ENCODE data around the gene IL21.

- TF ChIP-seq, protein P1, sequence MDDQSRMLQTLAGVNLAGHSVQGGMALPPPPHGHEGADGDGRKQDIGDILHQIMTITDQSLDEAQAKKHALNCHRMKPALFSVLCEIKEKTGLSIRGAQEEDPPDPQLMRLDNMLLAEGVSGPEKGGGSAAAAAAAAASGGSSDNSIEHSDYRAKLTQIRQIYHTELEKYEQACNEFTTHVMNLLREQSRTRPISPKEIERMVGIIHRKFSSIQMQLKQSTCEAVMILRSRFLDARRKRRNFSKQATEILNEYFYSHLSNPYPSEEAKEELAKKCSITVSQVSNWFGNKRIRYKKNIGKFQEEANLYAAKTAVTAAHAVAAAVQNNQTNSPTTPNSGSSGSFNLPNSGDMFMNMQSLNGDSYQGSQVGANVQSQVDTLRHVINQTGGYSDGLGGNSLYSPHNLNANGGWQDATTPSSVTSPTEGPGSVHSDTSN (IDR thresholded peaks at IDR 0.05) = no peak
- TF ChIP-seq GABPA (IDR thresholded peaks at IDR 0.05; ENCODE audit: low read depth) (no peak), CHD2 (IDR thresholded peaks at IDR 0.05; ENCODE audit: low read length, partially characterized antibody) (no peak), POLR2AphosphoS5 (IDR thresholded peaks at IDR 0.05; ENCODE audit: low read depth, low read length) (no peak), RXRA (IDR thresholded peaks at IDR 0.05; ENCODE audit: borderline replicate concordance, low read depth) (no peak)
- TF ChIP-seq, protein P2, sequence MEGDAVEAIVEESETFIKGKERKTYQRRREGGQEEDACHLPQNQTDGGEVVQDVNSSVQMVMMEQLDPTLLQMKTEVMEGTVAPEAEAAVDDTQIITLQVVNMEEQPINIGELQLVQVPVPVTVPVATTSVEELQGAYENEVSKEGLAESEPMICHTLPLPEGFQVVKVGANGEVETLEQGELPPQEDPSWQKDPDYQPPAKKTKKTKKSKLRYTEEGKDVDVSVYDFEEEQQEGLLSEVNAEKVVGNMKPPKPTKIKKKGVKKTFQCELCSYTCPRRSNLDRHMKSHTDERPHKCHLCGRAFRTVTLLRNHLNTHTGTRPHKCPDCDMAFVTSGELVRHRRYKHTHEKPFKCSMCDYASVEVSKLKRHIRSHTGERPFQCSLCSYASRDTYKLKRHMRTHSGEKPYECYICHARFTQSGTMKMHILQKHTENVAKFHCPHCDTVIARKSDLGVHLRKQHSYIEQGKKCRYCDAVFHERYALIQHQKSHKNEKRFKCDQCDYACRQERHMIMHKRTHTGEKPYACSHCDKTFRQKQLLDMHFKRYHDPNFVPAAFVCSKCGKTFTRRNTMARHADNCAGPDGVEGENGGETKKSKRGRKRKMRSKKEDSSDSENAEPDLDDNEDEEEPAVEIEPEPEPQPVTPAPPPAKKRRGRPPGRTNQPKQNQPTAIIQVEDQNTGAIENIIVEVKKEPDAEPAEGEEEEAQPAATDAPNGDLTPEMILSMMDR (IDR thresholded peaks at IDR 0.05) = no peak
- TF ChIP-seq, protein P3, sequence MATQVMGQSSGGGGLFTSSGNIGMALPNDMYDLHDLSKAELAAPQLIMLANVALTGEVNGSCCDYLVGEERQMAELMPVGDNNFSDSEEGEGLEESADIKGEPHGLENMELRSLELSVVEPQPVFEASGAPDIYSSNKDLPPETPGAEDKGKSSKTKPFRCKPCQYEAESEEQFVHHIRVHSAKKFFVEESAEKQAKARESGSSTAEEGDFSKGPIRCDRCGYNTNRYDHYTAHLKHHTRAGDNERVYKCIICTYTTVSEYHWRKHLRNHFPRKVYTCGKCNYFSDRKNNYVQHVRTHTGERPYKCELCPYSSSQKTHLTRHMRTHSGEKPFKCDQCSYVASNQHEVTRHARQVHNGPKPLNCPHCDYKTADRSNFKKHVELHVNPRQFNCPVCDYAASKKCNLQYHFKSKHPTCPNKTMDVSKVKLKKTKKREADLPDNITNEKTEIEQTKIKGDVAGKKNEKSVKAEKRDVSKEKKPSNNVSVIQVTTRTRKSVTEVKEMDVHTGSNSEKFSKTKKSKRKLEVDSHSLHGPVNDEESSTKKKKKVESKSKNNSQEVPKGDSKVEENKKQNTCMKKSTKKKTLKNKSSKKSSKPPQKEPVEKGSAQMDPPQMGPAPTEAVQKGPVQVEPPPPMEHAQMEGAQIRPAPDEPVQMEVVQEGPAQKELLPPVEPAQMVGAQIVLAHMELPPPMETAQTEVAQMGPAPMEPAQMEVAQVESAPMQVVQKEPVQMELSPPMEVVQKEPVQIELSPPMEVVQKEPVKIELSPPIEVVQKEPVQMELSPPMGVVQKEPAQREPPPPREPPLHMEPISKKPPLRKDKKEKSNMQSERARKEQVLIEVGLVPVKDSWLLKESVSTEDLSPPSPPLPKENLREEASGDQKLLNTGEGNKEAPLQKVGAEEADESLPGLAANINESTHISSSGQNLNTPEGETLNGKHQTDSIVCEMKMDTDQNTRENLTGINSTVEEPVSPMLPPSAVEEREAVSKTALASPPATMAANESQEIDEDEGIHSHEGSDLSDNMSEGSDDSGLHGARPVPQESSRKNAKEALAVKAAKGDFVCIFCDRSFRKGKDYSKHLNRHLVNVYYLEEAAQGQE (IDR thresholded peaks at IDR 0.05; ENCODE audit: low read depth, low read length) = no peak
Observed at GRCh38 chr4:122633211-122633610, 12.3 kb upstream of the IL21 start.
